ENCODE measurements around the gene DBR1. TPM values are rescaled to one million over a fixed set of nuclear protein-coding genes. Genes with fewer than 3 reads are reported as not detected.
A peak's percentile ranks its signal among the peaks of the same experiment; 100 is the strongest.

Gene DBR1
- total and polyA plus RNA-seq, 9 of the 15 experiments (the other 6 are each of a cell fraction or from before 2014, with no cell fraction given), result 2.7 to 14.1 (median 10.9) TPM

GRCh38 chr3:138199851-138200250 is 25.1 kb upstream of the DBR1 start (continued):
- TF ChIP-seq HES1 (IDR thresholded peaks at IDR 0.05; ENCODE audit: low read depth) (peak; percentile 66; the same call in 1 of the 2 replicates), STAT5A (IDR thresholded peaks at IDR 0.05; ENCODE audit: borderline replicate concordance, low read length) (peak; percentile 86), TAL1 (IDR thresholded peaks at IDR 0.05) (peak; percentile 93), CTCFL (IDR thresholded peaks at IDR 0.05; ENCODE audit: borderline replicate concordance, insufficient read depth, low read depth, low read length, poor library complexity, severe bottlenecking) (no peak), ARID1B (IDR thresholded peaks at IDR 0.05) (peak; percentile 95), HINFP (tag; conservative IDR thresholded peaks at IDR 0.05; ENCODE audit: low read depth) (no peak), RUNX1 (IDR thresholded peaks at IDR 0.05; ENCODE audit: low read depth) (peak; percentile 38; the same call in 1 of the 2 replicates), MTA2 (IDR thresholded peaks at IDR 0.05; ENCODE audit: low read depth) (peak; percentile 80), DPF2 (IDR thresholded peaks at IDR 0.05) (peak; percentile 92), HBP1 (CRISPR knock-in tag; IDR thresholded peaks at IDR 0.05) (no peak), PHTF2 (CRISPR knock-in tag; IDR thresholded peaks at IDR 0.05) (no peak), NEUROD1 (IDR thresholded peaks at IDR 0.05; ENCODE audit: borderline replicate concordance, low read depth, low read length, partially characterized antibody) (peak; percentile 44), ESRRA (IDR thresholded peaks at IDR 0.05; ENCODE audit: borderline replicate concordance, low read depth) (peak; percentile 81; the same call in 1 of the 2 replicates), ZNF395 (CRISPR knock-in tag; IDR thresholded peaks at IDR 0.05) (peak; percentile 85), SMARCC2 (IDR thresholded peaks at IDR 0.05; ENCODE audit: low read depth) (peak; percentile 67; the same call in 1 of the 2 replicates)

Measured in K562 (cell line).